ENCODE data around the gene CD68. TPM values are rescaled to one million over a fixed set of nuclear protein-coding genes. Genes with fewer than 3 reads are reported as not detected.
"Not testable (repeated sequence)": the region's sequence is repeated elsewhere in the genome, so short reads cannot be mapped to it uniquely, and the experiment has no call there.

The CD68 gene
- total RNA-seq, 1 experiment from 2014 or later: 51.6 TPM

- POLR2A ChIA-PET: no interaction called here
- BruUV-seq (replicated peaks): no TSS peak
Measured at GRCh38 chr17:7593296-7593695, 13.9 kb downstream of the CD68 start.

GRCh38 chr17:7597561-7597960 is 18.1 kb downstream of the CD68 start:
- POLR2A ChIA-PET; H3K9me3 ChIP-seq (ENCODE audit: control insufficient read depth, insufficient read depth, low read depth, low read length); DNase-seq (ENCODE audit: low read depth, low spot score); BruUV-seq (replicated peaks); ATAC-seq; H3K4me1 ChIP-seq (ENCODE audit: control insufficient read depth, insufficient read depth, low read length); intact Hi-C loops (cut with micrococcal nuclease; ENCODE audit: unreplicated experiment); H3K27me3 ChIP-seq (ENCODE audit: control insufficient read depth, insufficient read depth, low read length); H3K4me3 ChIP-seq (ENCODE audit: low read depth in 2 of 2, low read length in 2 of 2); in situ Hi-C loops (cut with HindIII; ENCODE audit: low pct_unique_long_range_greater_than_20kb, low sequenced_read_pairs); CTCF ChIA-PET; H3K27ac ChIP-seq (ENCODE audit: low read length): not testable (repeated sequence)
- H3K36me3 ChIP-seq (ENCODE audit: control insufficient read depth, insufficient read depth, low read length): peaks cover 10% of the 10 kb centered on the region

More at GRCh38 chr17:7593296-7593695, 13.9 kb downstream of the CD68 start:
- no peaks in the 10 kb centered on the region for H3K27me3 ChIP-seq (ENCODE audit: control insufficient read depth, insufficient read depth, low read length)
- peaks cover 13% of the 10 kb centered on the region for H3K4me1 ChIP-seq (ENCODE audit: control insufficient read depth, insufficient read depth, low read length)
- no peak overlapping the region for H3K4me3 ChIP-seq (ENCODE audit: low read depth in 2 of 2, low read length in 2 of 2)
- CTCF ChIA-PET: no interaction called here
- no peak for DNase-seq (ENCODE audit: low read depth, low spot score)
- in situ Hi-C loops (cut with HindIII; ENCODE audit: low pct_unique_long_range_greater_than_20kb, low sequenced_read_pairs) (no loop called here), intact Hi-C loops (cut with micrococcal nuclease; ENCODE audit: unreplicated experiment) (no loop called here)
- no peak for TF ChIP-seq POLR2AphosphoS5 (IDR thresholded peaks at IDR 0.05; ENCODE audit: low read depth, low read length)
- TF ChIP-seq, protein P1, sequence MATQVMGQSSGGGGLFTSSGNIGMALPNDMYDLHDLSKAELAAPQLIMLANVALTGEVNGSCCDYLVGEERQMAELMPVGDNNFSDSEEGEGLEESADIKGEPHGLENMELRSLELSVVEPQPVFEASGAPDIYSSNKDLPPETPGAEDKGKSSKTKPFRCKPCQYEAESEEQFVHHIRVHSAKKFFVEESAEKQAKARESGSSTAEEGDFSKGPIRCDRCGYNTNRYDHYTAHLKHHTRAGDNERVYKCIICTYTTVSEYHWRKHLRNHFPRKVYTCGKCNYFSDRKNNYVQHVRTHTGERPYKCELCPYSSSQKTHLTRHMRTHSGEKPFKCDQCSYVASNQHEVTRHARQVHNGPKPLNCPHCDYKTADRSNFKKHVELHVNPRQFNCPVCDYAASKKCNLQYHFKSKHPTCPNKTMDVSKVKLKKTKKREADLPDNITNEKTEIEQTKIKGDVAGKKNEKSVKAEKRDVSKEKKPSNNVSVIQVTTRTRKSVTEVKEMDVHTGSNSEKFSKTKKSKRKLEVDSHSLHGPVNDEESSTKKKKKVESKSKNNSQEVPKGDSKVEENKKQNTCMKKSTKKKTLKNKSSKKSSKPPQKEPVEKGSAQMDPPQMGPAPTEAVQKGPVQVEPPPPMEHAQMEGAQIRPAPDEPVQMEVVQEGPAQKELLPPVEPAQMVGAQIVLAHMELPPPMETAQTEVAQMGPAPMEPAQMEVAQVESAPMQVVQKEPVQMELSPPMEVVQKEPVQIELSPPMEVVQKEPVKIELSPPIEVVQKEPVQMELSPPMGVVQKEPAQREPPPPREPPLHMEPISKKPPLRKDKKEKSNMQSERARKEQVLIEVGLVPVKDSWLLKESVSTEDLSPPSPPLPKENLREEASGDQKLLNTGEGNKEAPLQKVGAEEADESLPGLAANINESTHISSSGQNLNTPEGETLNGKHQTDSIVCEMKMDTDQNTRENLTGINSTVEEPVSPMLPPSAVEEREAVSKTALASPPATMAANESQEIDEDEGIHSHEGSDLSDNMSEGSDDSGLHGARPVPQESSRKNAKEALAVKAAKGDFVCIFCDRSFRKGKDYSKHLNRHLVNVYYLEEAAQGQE (IDR thresholded peaks at IDR 0.05; ENCODE audit: insufficient read depth in 1 of 2, low read depth in 2 of 2, low read length in 1 of 2): no peak
- TF ChIP-seq SIN3A (IDR thresholded peaks at IDR 0.05; ENCODE audit: borderline replicate concordance, insufficient read depth, low read depth, low read length): no peak
- no peak for TF ChIP-seq CTCF (IDR thresholded peaks at IDR 0.05)
- no peak for TF ChIP-seq TCF7L2 (IDR thresholded peaks at IDR 0.05; ENCODE audit: low read depth, low read length)
- H3K36me3 ChIP-seq (ENCODE audit: control insufficient read depth, insufficient read depth, low read length): peaks cover 15% of the 10 kb centered on the region
- H3K9me3 ChIP-seq (ENCODE audit: control insufficient read depth, insufficient read depth, low read depth, low read length): no peaks in the 10 kb centered on the region
- no peak for ATAC-seq
- H3K27ac ChIP-seq (ENCODE audit: low read length): no peak overlapping the region

DNA sequence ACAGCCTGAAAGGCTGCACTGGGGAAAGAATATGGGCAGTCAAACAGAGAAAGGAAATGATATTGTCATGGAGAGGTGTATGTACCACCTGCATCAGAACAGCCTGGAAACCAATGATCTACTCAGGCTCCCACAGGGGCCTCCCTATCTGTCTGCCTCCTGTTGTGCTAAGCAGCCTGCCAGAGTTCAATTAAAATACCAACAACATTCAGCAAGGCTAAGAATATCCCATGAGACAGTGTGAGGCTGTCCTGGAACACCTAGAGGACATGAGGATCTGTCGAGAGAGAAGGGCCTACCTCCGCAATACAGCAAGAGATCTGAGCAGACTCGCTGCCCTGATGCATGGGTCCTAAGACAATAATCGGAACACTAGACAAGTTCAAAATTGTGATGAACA is 26.8 kb downstream of the CD68 start:
- Histone ChIP-seq H3K4me3 (ENCODE audit: low read depth in 2 of 2, low read length in 2 of 2) (no peak overlapping the region), H3K36me3 (ENCODE audit: control insufficient read depth, insufficient read depth, low read length) (peaks cover 4% of the 10 kb centered on the region), H3K9me3 (ENCODE audit: control insufficient read depth, insufficient read depth, low read depth, low read length) (no peaks in the 10 kb centered on the region), H3K27me3 (ENCODE audit: control insufficient read depth, insufficient read depth, low read length) (no peaks in the 10 kb centered on the region), H3K4me1 (ENCODE audit: control insufficient read depth, insufficient read depth, low read length) (no peaks in the 10 kb centered on the region), H3K27ac (ENCODE audit: low read length) (no peak overlapping the region)
- BruUV-seq (replicated peaks): no TSS peak
- in situ Hi-C loops (cut with HindIII; ENCODE audit: low pct_unique_long_range_greater_than_20kb, low sequenced_read_pairs): no loop called here
- ChIA-PET POLR2A (no interaction called here), CTCF (no interaction called here)
- DNase-seq (ENCODE audit: low read depth, low spot score): no peak
- intact Hi-C loops (cut with micrococcal nuclease; ENCODE audit: unreplicated experiment): no loop called here
- TF ChIP-seq TCF7L2 (IDR thresholded peaks at IDR 0.05; ENCODE audit: low read depth, low read length) (no peak), CTCF (IDR thresholded peaks at IDR 0.05) (no peak), POLR2AphosphoS5 (IDR thresholded peaks at IDR 0.05; ENCODE audit: low read depth, low read length) (no peak), SIN3A (IDR thresholded peaks at IDR 0.05; ENCODE audit: borderline replicate concordance, insufficient read depth, low read depth, low read length) (no peak)
- TF ChIP-seq, protein P1 (IDR thresholded peaks at IDR 0.05; ENCODE audit: insufficient read depth in 1 of 2, low read depth in 2 of 2, low read length in 1 of 2): no peak
- no peak for ATAC-seq

All from Panc1 (cell line).